ENCODE data around the gene CDK14.

The CDK14 gene

DNA sequence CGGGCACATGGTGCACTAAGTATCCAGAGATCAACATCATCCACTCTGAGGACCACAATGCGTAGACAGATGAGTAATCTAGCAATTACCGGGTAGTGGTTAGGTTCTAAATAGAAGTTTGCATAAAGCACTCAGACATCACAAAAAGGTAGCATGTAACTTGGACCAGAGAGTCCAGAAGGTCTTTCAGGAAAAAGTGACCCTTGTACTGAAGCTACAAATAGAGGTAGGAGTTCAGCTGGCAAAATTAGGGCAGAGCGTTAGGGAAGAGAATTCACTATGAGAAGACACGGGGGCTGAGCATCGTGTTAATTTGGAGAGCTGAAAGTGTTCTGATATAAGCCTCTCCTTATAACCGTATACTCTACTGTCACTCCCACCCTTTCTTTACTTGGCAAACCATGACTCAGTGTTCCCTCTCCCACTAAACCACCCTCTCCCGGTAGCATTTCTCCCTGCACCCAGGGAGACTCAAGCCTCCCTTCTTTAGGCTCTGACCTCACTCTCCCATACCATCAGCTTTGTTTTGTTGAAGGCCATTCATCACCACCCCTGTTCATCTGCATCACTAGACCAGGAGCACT lies 445.9 kb downstream of the CDK14 start:
- no peak overlapping the region for H3K27ac ChIP-seq (ENCODE audit: low read length)
- H2AFZ ChIP-seq (ENCODE audit: low read length): no peak overlapping the region
- no peaks in the 10 kb centered on the region for H3K27me3 ChIP-seq (replicated peaks; ENCODE audit: insufficient read depth, low read length)
- H3K4me2 ChIP-seq (ENCODE audit: low read depth, low read length): no peak overlapping the region
- no peaks in the 10 kb centered on the region for H3K9me2 ChIP-seq (replicated peaks; ENCODE audit: insufficient read depth, low read length)
- H4K20me1 ChIP-seq (ENCODE audit: insufficient read depth, low read length): no peaks in the 10 kb centered on the region
- no peaks in the 10 kb centered on the region for H3K36me3 ChIP-seq (replicated peaks; ENCODE audit: insufficient read depth, low read length)
- H3K4me1 ChIP-seq (ENCODE audit: low read length): no peaks in the 10 kb centered on the region
- no peaks in the 10 kb centered on the region; the same call in 1 of the 2 replicates for H3K79me2 ChIP-seq (ENCODE audit: low read length)
- DNase-seq: no peak
- H3K4me3 ChIP-seq (ENCODE audit: low read length): no peak overlapping the region
- H3K9ac ChIP-seq (ENCODE audit: low read length): no peak overlapping the region
- H3F3A ChIP-seq (ENCODE audit: insufficient read depth, low read length): no peaks in the 10 kb centered on the region
- no peaks in the 10 kb centered on the region for H3K9me3 ChIP-seq (replicated peaks; ENCODE audit: insufficient read depth, low read length)
- TF ChIP-seq EZH2phosphoT487 (IDR thresholded peaks at IDR 0.05; ENCODE audit: low read length): no peak

DNA sequence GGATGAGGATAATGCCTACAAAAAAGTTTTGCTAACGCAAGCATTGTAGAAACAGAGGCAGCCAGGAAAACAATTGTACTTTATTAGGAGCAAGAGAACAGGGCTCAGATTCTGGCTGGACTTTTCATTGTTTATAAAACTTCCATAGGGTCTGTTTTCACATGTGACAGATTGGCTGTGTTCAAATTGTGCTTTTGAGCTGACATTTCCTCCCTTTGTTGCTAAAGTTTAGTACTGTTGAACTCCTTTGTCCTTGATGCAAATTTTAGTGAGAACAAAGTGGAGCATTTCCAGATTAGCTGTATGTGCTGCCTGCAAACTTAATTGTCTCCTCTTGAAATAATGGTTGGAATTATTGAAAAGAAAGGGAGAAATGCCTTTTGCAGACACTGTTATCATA lies 447.1 kb downstream of the CDK14 start:
- no peak for TF ChIP-seq EZH2 (optimal IDR thresholded peaks at IDR 0.05; ENCODE audit: low read depth, low read length)
- TF ChIP-seq, protein P1, sequence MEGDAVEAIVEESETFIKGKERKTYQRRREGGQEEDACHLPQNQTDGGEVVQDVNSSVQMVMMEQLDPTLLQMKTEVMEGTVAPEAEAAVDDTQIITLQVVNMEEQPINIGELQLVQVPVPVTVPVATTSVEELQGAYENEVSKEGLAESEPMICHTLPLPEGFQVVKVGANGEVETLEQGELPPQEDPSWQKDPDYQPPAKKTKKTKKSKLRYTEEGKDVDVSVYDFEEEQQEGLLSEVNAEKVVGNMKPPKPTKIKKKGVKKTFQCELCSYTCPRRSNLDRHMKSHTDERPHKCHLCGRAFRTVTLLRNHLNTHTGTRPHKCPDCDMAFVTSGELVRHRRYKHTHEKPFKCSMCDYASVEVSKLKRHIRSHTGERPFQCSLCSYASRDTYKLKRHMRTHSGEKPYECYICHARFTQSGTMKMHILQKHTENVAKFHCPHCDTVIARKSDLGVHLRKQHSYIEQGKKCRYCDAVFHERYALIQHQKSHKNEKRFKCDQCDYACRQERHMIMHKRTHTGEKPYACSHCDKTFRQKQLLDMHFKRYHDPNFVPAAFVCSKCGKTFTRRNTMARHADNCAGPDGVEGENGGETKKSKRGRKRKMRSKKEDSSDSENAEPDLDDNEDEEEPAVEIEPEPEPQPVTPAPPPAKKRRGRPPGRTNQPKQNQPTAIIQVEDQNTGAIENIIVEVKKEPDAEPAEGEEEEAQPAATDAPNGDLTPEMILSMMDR (IDR thresholded peaks at IDR 0.05; ENCODE audit: low read length): no peak
- no peak for TF ChIP-seq EZH2phosphoT487 (IDR thresholded peaks at IDR 0.05; ENCODE audit: low read length)
- H3F3A ChIP-seq (ENCODE audit: insufficient read depth, low read length): no peaks in the 10 kb centered on the region; the same call in 1 of the 2 replicates
- H3K4me3 ChIP-seq (ENCODE audit: low read length): no peak overlapping the region
- DNase-seq: no peak
- no peaks in the 10 kb centered on the region for H4K20me1 ChIP-seq (ENCODE audit: insufficient read depth, low read length)
- H3K79me2 ChIP-seq (ENCODE audit: low read length): no peaks in the 10 kb centered on the region; the same call in 1 of the 2 replicates
- no peaks in the 10 kb centered on the region for H3K36me3 ChIP-seq (replicated peaks; ENCODE audit: insufficient read depth, low read length)
- no peak overlapping the region for H3K27ac ChIP-seq (ENCODE audit: low read length)
- no peaks in the 10 kb centered on the region for H3K4me1 ChIP-seq (ENCODE audit: low read length)
- no peaks in the 10 kb centered on the region for H3K27me3 ChIP-seq (replicated peaks; ENCODE audit: insufficient read depth, low read length)
- no peak overlapping the region for H3K9ac ChIP-seq (ENCODE audit: low read length)
- no peak overlapping the region for H3K4me2 ChIP-seq (ENCODE audit: low read depth, low read length)
- H3K9me3 ChIP-seq (replicated peaks; ENCODE audit: insufficient read depth, low read length): no peaks in the 10 kb centered on the region
- no peak overlapping the region for H2AFZ ChIP-seq (ENCODE audit: low read length)
- no peaks in the 10 kb centered on the region for H3K9me2 ChIP-seq (replicated peaks; ENCODE audit: insufficient read depth, low read length)

DNA sequence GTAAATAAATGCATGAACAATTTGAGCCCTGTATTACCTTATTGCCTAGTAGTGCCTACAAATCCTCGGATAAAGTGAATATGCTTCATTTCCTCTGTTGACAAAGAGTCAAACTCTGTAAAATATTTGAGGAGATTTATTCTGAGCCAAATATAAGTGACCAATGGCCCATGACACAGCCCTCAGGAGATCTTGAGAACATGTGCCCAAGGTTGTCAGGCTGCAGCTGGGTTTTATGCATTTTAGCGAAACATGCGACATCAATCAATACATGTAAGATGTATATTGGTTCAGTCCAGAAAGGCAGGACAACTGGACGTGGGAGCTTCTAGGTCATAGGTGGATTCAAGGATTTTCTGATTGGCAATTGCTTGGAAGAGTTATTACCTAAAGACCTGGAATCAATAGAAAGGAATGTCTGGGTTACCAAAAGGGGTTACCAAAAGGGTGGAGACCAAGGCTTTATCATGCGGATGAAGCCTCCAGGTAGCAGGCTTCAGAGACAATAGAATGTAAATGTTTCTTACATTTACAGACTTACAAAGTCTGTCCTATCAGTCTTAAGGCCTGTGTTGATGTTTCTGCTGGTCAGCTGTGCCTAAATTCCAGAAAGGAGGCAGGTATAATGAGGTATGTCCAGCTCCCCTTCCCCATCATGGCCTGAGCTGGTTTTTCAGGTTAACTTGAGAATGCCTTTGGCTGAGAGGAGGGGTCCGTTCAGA lies 448.0 kb downstream of the CDK14 start:
- no peak overlapping the region for H2AFZ ChIP-seq (ENCODE audit: low read length)
- H3K27me3 ChIP-seq (replicated peaks; ENCODE audit: insufficient read depth, low read length): no peaks in the 10 kb centered on the region
- H3F3A ChIP-seq (ENCODE audit: insufficient read depth, low read length): no peaks in the 10 kb centered on the region; the same call in 1 of the 2 replicates
- TF ChIP-seq, protein P1 (IDR thresholded peaks at IDR 0.05; ENCODE audit: low read length): no peak
- TF ChIP-seq EZH2phosphoT487 (IDR thresholded peaks at IDR 0.05; ENCODE audit: low read length): no peak
- TF ChIP-seq EZH2 (optimal IDR thresholded peaks at IDR 0.05; ENCODE audit: low read depth, low read length): no peak
- no peaks in the 10 kb centered on the region for H3K4me1 ChIP-seq (ENCODE audit: low read length)
- no peak for DNase-seq
- no peak overlapping the region for H3K9ac ChIP-seq (ENCODE audit: low read length)
- no peaks in the 10 kb centered on the region for H3K9me2 ChIP-seq (replicated peaks; ENCODE audit: insufficient read depth, low read length)
- no peak overlapping the region for H3K4me3 ChIP-seq (ENCODE audit: low read length)
- H3K4me2 ChIP-seq (ENCODE audit: low read depth, low read length): no peak overlapping the region
- H3K9me3 ChIP-seq (replicated peaks; ENCODE audit: insufficient read depth, low read length): no peaks in the 10 kb centered on the region
- no peaks in the 10 kb centered on the region for H4K20me1 ChIP-seq (ENCODE audit: insufficient read depth, low read length)
- no peaks in the 10 kb centered on the region for H3K36me3 ChIP-seq (replicated peaks; ENCODE audit: insufficient read depth, low read length)
- H3K79me2 ChIP-seq (ENCODE audit: low read length): no peaks in the 10 kb centered on the region; the same call in 1 of the 2 replicates
- H3K27ac ChIP-seq (ENCODE audit: low read length): no peak overlapping the region

DNA sequence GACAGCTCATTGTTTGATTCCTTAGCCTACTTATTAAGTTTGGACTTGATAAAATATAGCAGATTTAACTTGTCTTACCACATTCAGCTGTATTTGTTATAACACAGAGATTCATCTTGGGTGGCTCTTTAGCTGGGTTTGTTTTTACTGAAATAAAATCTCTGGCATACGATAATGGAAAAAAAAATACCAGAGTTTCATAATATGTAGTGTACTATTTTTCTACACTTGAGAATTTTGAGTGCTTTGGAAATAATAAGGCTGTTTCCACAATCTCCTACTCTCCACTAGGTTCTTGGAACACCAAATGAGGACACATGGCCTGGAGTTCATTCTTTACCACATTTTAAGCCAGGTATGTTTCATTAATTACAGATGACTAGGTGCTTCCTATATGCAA lies 449.5 kb downstream of the CDK14 start:
- Histone ChIP-seq H3K4me2 (ENCODE audit: low read depth, low read length) (no peak overlapping the region), H3K27ac (ENCODE audit: low read length) (no peak overlapping the region), H3K4me1 (ENCODE audit: low read length) (no peaks in the 10 kb centered on the region), H3K4me3 (ENCODE audit: low read length) (no peak overlapping the region), H3K9me2 (replicated peaks; ENCODE audit: insufficient read depth, low read length) (no peaks in the 10 kb centered on the region), H2AFZ (ENCODE audit: low read length) (no peak overlapping the region), H3K27me3 (replicated peaks; ENCODE audit: insufficient read depth, low read length) (no peaks in the 10 kb centered on the region), H3F3A (ENCODE audit: insufficient read depth, low read length) (no peaks in the 10 kb centered on the region; the same call in 1 of the 2 replicates), H3K79me2 (ENCODE audit: low read length) (no peaks in the 10 kb centered on the region), H3K9ac (ENCODE audit: low read length) (no peak overlapping the region), H4K20me1 (ENCODE audit: insufficient read depth, low read length) (no peaks in the 10 kb centered on the region), H3K9me3 (replicated peaks; ENCODE audit: insufficient read depth, low read length) (no peaks in the 10 kb centered on the region), H3K36me3 (replicated peaks; ENCODE audit: insufficient read depth, low read length) (no peaks in the 10 kb centered on the region; the same call in 1 of the 2 replicates)
- TF ChIP-seq EZH2 (optimal IDR thresholded peaks at IDR 0.05; ENCODE audit: low read depth, low read length): no peak
- TF ChIP-seq, protein P1 (IDR thresholded peaks at IDR 0.05; ENCODE audit: low read length): no peak
- TF ChIP-seq EZH2phosphoT487 (IDR thresholded peaks at IDR 0.05; ENCODE audit: low read length): no peak
- DNase-seq: no peak
